Lung (tissue), 12 donors: ENCODE measurements around the gene LSAMP. TPM values are rescaled to one million over a fixed set of nuclear protein-coding genes. Genes with fewer than 3 reads are reported as not detected.

Source experiments
- ATAC-seq: fragments of 200-7000 bp; cut with Tn5 transposase; one replicate; pipeline ENCODE4 v1.9.1; 2020; ENCODE audit warnings: moderate number of reproducible peaks; ENCODE audit not compliant: insufficient read depth, low FRiP score
- DNase-seq, 3 donors: peaks; one replicate each; pipeline ENCODE4 v3.0.0-alpha.2; 2013 to 2017
- H3K27ac ChIP-seq, 2 donors: one replicate each; pipeline ENCODE4 v1.5.1; 2013; ENCODE audit warnings: mild to moderate bottlenecking in 2 of 2, moderate library complexity in 2 of 2, control low read depth in 1 of 2, inconsistent platforms in 1 of 2, low read depth in 1 of 2, low read length in 1 of 2
- H3K27me3 ChIP-seq, 3 donors: one replicate each; pipeline ENCODE4 v1.5.1; 2013; ENCODE audit warnings: low read length in 2 of 3; ENCODE audit not compliant: control insufficient read depth in 3 of 3, insufficient read depth in 3 of 3
- H3K36me3 ChIP-seq, 4 donors: one replicate each; pipeline ENCODE4 v1.5.1; 2013; ENCODE audit warnings: low read length in 4 of 4, mild to moderate bottlenecking in 1 of 4, moderate library complexity in 1 of 4; ENCODE audit not compliant: control insufficient read depth in 4 of 4, insufficient read depth in 4 of 4
- H3K4me1 ChIP-seq, 5 donors: one replicate each; pipeline ENCODE4 v1.5.1; 2013; ENCODE audit warnings: low read length in 5 of 5, mild to moderate bottlenecking in 2 of 5, moderate library complexity in 1 of 5; ENCODE audit not compliant: control insufficient read depth in 5 of 5, insufficient read depth in 5 of 5
- H3K4me3 ChIP-seq: one replicate; pipeline ENCODE4 v1.5.1; 2013; ENCODE audit warnings: mild to moderate bottlenecking, control low read depth, moderate library complexity
- H3K9ac ChIP-seq, 2 donors: one replicate each; pipeline ENCODE4 v1.5.1; 2013; ENCODE audit warnings: low read length in 2 of 2, control low read depth in 1 of 2; ENCODE audit not compliant: insufficient read depth in 1 of 2
- H3K9me3 ChIP-seq, 4 donors: one replicate each; pipeline ENCODE4 v1.5.1; 2013; ENCODE audit warnings: low read length in 3 of 4, mild to moderate bottlenecking in 1 of 4, moderate library complexity in 1 of 4; ENCODE audit not compliant: control insufficient read depth in 4 of 4, insufficient read depth in 3 of 4
- WGBS, 2 donors: extraction: QIAGEN DNeasy Blood & Tissue Kit; methylation state at CpG; one replicate each; pipeline ENCODE4 v1.1.7; 2013; 5-methylcytosine and 5-hydroxymethylcytosine counted together
- polyA plus RNA-seq, 2 donors: library from polyadenylated mRNA; stranded (reverse); fragments of 200-250 nt; gene quantifications; one replicate each; pipeline ENCODE4 v1.2.1, GENCODE V29; 2013
- total RNA-seq, 2 donors: library from RNA; depleted of rRNA in 1 of 2; stranded (reverse); fragments of >200 nt in 1 of 2; gene quantifications; one replicate each; pipeline ENCODE4 v1.2.1, GENCODE V29; 2014 to 2021
- TF ChIP-seq, protein P1 (sequence below): IDR thresholded peaks from 2 replicates; pipeline ENCODE4 v1.5.1; 2012; ENCODE audit warnings: mild to moderate bottlenecking; ENCODE audit errors: control extremely low read depth, extremely low read depth
- donor health status: control.
- donor health status: control.
- donor health status: Bipolar disorder and iron deficiency.
- donor health status: healthy.
- donor health status: DM: yes; HTN: yes; CAD: no.

Gene LSAMP
- total and polyA plus RNA-seq, 4 donors: 1.6 to 21.9 (median 9.5) TPM

DNA sequence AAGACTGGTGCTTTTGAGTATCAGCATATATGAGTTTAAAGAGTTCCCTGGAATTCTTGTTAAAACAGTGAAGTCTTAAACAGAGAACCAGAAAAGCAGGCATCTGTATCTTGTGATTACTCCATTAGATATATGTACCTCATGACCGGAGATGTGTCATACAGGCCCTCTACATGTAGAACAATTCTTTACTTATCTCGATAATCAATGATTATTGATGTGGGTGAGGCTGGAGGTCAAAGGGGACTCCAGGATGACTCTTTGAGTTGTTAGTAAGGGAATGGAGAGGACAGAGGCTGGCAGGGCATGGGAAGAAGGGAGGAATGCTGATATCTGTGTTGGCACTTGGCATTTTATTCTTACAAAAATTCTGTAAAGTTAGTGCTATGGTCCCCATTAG, 666.3 kb downstream of the LSAMP start:
- H3K27me3 ChIP-seq: no peaks in the 10 kb centered on the region
- no peak overlapping the region for H3K27ac ChIP-seq
- no peak for DNase-seq
- WGBS, 2 donors: 90 to 95% methylated on average over 2 of the region's 2 CpGs
- no peaks in the 10 kb centered on the region for H3K9me3 ChIP-seq
- H3K9ac ChIP-seq: no peak overlapping the region
- no peak overlapping the region for H3K4me3 ChIP-seq
- no peaks in the 10 kb centered on the region for H3K4me1 ChIP-seq
- H3K36me3 ChIP-seq: no peaks in the 10 kb centered on the region
- TF ChIP-seq, protein P1, sequence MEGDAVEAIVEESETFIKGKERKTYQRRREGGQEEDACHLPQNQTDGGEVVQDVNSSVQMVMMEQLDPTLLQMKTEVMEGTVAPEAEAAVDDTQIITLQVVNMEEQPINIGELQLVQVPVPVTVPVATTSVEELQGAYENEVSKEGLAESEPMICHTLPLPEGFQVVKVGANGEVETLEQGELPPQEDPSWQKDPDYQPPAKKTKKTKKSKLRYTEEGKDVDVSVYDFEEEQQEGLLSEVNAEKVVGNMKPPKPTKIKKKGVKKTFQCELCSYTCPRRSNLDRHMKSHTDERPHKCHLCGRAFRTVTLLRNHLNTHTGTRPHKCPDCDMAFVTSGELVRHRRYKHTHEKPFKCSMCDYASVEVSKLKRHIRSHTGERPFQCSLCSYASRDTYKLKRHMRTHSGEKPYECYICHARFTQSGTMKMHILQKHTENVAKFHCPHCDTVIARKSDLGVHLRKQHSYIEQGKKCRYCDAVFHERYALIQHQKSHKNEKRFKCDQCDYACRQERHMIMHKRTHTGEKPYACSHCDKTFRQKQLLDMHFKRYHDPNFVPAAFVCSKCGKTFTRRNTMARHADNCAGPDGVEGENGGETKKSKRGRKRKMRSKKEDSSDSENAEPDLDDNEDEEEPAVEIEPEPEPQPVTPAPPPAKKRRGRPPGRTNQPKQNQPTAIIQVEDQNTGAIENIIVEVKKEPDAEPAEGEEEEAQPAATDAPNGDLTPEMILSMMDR: no peak
- no peak for ATAC-seq

DNA sequence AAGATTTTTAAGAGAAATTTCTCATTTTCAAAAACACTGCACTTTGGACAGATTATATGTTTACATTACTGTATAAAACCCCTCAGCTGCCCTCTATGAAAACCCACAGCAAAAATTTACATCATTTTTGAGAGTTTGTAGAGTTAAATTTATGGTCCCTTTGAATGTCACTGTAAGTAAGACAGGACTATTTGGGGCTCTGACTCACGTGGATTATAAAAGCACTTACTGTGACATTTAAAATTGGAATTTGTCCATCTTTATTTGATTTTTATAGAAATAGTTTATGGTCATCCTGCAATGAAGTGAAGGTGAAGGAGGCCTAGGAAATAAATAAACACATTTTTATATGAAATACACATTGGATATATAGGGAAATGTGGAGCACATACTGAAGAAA, 672.3 kb downstream of the LSAMP start:
- TF ChIP-seq, protein P1: no peak
- Histone ChIP-seq H3K4me1 (no peaks in the 10 kb centered on the region), H3K36me3 (no peaks in the 10 kb centered on the region), H3K27ac (no peak overlapping the region), H3K9ac (no peak overlapping the region), H3K27me3 (no peaks in the 10 kb centered on the region), H3K9me3 (no peaks in the 10 kb centered on the region), H3K4me3 (no peak overlapping the region)
- ATAC-seq (no peak), DNase-seq (no peak)
- 73 to 81% methylated on average over 1 of the region's 1 CpG for WGBS, 2 donors

- H3K9ac ChIP-seq: no peak overlapping the region
- H3K36me3 ChIP-seq: no peaks in the 10 kb centered on the region
- WGBS, 2 donors: 73 to 84% methylated on average over 3 of the region's 3 CpGs
- DNase-seq (no peak), ATAC-seq (no peak)
- no peaks in the 10 kb centered on the region for H3K27me3 ChIP-seq
- no peak overlapping the region for H3K4me3 ChIP-seq
- TF ChIP-seq, protein P1: no peak
- H3K4me1 ChIP-seq: no peaks in the 10 kb centered on the region
- no peak overlapping the region for H3K27ac ChIP-seq
- H3K9me3 ChIP-seq: no peaks in the 10 kb centered on the region
Observed at GRCh38 chr3:115768661-115769060, 676.6 kb downstream of the LSAMP start.

GRCh38 chr3:115766587-115767482, 678.5 kb downstream of the LSAMP start:
- no peak for ATAC-seq
- Histone ChIP-seq H3K36me3 (no peaks in the 10 kb centered on the region), H3K4me3 (no peak overlapping the region), H3K9ac (no peak overlapping the region), H3K27me3 (no peaks in the 10 kb centered on the region), H3K4me1 (no peaks in the 10 kb centered on the region), H3K9me3 (no peaks in the 10 kb centered on the region), H3K27ac (no peak overlapping the region)
- no peak for DNase-seq
- 64 to 75% methylated on average over 6 of the region's 6 CpGs for WGBS, 2 donors
- TF ChIP-seq, protein P1: no peak
